Stimulated activated CD4-positive, alpha-beta T cell treated with anti-CD3 and anti-CD28 coated beads, Interleukin-15, amount 100 ng/mL, for 1 hour (primary cell): ENCODE data around the gene SLC12A6.

Source experiments
- DNase-seq, 2 donors: peaks; one replicate each; pipeline ENCODE4 v3.0.0-alpha.2; 2020; ENCODE audit warnings: low read depth in 1 of 2, low spot score in 1 of 2

The SLC12A6 gene

GRCh38 chr15:34264076-34264475, 73.5 kb downstream of the SLC12A6 start:
- DNase-seq, result no peak

- no peak for DNase-seq
Observed at GRCh38 chr15:34262362-34262761, 75.2 kb downstream of the SLC12A6 start.

GRCh38 chr15:34259566-34259965, 78.0 kb downstream of the SLC12A6 start:
- DNase-seq, result no peak

GRCh38 chr15:34258151-34258550, 79.4 kb downstream of the SLC12A6 start:
- no peak for DNase-seq

DNA sequence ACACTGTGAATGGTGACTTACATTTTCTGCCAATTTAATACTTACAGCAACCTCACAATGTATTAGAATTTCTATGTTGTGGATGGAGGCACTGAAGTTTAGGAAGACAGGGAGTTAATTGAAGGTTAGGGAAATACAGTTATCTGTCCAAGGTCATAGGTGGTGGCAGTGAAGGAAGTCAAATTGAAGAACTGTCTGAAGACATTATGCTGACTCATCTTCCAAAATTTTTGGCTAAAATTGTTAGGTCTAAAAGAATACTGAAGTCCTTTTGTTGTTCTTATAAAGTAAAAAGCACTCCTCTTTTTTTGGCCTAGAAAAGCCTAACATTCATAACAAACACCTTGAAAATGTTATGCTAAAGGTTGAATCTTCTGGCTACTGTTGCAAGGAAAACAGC, 85.0 kb downstream of the SLC12A6 start:
- no peak for DNase-seq

DNA sequence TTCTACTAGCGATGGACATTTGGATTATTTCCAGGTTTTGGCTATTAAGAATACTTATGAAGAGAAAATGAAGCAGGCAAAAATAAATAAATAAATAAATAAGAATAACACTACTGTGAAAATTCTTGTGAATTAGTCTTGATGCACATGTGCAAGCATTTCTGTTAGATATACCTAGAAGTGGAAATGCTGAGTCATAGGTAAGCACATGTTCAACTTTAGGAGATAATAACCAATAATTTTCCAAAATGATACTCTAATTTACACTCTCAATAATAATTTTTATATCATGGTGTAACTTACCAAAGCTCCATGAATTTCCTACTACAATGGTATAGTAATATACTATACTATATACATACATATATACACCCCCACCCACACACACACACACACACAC, 89.4 kb downstream of the SLC12A6 start:
- no peak for DNase-seq

DNA sequence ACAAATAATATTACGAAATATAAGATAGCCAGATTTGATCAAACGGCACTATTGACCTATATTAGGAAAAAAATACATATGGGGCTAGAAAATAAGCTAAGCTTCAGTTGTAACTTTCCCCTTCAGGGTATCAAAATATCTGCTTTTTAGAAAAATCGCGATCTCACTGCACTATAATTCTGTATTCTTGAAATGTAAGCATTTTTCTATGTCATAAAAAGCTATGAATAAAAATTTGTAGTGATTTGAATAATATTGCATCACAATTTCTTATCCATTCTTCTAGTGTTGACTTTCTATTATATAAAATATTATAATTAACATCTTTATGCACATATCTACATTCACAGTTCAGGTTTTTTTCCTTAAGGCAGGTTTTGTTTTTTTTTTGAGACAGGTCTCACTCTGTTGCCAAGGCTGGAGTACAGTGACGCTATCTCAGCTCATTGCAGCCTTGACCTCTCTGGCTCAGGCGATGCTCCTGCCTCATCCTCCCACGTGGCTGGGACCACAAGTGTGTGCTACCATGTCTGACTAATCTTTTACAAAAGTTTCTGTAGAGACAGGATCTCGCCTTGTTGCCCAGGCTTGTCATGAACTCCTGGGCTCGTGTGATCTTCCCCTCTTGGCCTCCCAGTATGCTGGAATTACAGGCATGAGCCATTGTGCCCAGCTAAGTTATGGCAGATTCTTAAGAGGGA, 91.2 kb downstream of the SLC12A6 start:
- no peak for DNase-seq

DNA sequence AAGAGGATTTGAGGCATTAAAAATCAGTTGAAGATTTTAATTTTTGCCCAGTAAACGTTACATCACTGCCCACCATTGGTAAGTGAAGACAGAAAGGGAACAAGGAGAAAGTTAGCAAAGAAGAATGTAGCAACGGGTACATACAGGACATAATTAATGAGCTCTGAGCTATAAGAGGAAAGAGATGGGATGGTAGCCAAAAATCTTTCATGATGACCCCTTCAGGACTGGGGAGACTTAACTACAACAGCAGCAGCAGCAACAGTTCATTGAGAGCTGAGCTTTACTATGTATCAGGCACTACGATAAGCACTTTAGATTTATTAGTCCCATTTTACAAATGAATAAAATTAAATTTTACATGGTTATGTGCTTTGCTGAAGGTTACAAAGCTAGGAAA, 94.4 kb downstream of the SLC12A6 start:
- DNase-seq, result no peak

- DNase-seq, result no peak
Observed at GRCh38 chr15:34242331-34242710, 95.3 kb downstream of the SLC12A6 start.

DNA sequence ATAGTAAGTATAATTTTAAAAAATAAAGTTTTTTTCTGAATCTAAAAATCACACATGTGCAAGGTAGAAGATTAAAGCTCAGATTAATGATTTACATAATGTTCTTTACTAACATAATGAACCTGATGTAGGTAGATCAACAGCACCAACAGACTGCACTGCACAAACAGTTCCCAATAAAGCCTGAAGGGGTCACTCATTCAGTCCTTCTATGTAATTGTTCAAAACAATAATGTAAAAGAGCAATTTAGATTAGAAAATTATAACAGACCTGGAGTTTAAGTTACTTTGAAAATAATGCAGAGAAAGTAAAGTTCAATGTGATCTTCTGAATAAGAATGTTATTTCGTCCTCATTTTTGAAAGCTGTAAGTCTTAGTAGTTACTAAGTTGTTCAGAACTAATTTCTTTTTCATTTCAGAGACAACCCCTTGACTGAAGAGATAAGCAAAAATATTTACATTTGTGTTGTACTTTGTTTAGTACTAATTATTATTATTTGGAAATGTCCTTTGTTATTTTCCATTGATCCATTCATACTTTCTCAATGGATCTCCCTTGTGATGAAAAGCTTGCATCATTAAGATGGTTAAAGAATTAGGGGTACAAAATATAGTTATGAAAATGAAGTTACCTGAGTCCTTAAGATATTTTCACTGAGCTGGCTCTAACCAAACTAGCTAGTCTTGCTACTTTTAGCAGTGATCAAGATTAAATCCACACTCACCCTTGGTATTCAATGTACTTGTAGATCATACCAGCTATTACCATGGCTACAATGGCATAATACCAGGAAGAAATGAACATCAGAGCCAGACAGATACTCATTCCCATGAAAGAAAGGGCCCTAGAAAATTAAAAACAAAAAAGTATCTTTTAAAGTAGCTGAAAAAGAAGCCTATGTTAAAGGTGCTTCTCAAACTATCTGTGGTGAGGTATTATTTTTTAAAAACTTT, 95.9 kb downstream of the SLC12A6 start:
- no peak for DNase-seq

GRCh38 chr15:34240537-34240936, 97.0 kb downstream of the SLC12A6 start:
- no peak for DNase-seq

GRCh38 chr15:34239151-34239808, 98.3 kb downstream of the SLC12A6 start:
- no peak for DNase-seq

DNA sequence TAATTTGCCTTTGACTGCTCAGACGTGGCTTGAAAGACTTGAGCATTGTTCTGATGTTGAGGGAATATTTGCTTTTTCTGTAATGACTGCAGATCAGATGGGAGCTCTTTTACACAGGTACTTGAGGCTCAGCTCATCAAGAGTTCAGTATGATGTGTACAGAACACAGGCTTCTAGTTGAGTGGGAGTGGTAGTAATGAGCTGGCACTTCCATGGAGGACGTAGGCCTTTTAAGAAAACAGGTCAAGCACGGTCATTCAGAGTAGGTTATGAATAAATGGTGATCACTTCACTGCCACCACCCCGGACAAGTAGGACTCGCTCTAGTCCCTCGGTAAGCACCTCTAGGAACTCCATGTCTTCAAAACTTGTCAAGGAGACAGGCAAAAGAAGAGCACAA, 104.0 kb downstream of the SLC12A6 start:
- DNase-seq, result no peak

DNA sequence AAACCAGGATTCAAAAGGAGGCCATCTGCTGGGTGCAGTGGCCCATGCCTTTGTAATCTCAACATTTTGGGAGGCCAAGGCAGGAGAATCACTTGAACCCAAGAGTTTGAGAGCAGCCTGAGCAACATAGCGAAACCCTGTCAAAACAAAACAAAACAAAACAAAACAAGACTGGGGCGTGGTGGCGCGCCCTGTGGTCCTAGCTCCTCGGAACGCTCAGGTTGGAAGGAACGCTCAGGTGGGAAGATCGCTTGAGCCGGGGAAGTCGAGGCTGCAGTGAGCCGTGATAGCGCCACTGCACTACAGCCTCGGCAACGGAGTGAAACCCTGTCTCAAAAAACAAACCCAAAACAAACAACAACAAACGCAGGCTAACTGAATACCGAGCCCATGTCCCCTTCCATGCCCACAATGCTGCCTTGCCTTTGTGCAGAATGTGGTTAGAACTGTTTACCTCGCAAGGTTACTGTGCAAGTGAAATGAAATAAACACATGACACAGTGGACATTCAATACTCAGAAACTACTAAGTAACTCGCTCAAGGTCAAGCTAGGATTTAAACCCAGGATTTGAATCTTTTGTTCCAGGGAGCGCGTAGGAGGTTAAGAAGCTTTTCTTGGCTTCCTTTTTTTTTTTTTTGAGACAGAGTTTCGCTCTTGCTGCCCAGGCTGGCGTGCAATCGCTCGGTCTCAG, 113.5 kb downstream of the SLC12A6 start:
- no peak for DNase-seq

DNA sequence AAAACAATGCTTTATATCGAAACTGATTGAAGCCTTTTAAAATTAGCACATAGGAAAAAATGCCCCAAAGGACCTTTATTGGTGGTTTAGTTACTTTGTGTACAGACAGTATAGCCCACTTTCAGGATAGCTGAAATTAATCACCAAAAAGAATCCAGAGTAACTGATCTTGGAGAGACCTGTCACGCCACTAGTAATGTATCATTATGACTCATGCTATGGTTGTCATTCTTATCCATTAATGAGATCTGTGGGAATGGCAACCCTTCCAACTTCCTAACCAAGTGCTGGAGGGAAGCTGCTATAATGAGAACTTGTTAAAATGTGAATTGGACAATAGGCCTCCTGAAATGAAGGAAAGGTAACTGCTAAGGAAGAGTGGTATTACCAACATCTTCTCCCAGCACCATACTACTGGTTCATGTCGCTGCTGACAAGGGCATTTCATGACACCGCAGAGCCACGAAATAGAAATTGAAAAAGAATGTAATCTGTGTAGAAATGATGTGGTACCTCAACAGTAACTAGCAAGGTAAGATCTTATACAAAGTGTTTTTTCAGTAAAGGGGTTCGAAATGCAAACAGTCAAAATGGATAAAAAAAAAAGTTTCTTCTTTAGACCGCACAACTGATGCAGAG, 119.9 kb downstream of the SLC12A6 start:
- no peak for DNase-seq

- no peak for DNase-seq
Observed at GRCh38 chr15:34216527-34217270, 120.9 kb downstream of the SLC12A6 start.

- no peak for DNase-seq
Observed at GRCh38 chr15:34214135-34214534, 123.4 kb downstream of the SLC12A6 start.

DNA sequence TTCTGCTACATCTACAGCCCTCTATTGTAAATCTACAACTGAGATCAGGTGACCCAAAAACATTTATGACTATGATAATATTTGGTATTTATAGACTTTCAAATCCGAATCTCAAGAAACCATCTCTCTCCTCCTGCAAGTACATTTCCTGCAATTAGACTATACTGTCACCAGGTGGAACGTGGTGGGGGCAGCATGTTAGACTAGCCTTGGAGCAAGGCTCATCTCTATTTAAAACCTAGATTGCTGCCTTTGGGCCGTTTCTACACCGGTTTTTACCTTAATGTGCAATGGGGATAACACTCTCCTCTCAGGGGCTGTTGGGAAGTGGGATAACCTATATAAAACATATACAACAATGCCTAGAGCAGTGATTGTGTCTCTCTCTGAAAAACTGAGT, 123.9 kb downstream of the SLC12A6 start:
- no peak for DNase-seq

DNA sequence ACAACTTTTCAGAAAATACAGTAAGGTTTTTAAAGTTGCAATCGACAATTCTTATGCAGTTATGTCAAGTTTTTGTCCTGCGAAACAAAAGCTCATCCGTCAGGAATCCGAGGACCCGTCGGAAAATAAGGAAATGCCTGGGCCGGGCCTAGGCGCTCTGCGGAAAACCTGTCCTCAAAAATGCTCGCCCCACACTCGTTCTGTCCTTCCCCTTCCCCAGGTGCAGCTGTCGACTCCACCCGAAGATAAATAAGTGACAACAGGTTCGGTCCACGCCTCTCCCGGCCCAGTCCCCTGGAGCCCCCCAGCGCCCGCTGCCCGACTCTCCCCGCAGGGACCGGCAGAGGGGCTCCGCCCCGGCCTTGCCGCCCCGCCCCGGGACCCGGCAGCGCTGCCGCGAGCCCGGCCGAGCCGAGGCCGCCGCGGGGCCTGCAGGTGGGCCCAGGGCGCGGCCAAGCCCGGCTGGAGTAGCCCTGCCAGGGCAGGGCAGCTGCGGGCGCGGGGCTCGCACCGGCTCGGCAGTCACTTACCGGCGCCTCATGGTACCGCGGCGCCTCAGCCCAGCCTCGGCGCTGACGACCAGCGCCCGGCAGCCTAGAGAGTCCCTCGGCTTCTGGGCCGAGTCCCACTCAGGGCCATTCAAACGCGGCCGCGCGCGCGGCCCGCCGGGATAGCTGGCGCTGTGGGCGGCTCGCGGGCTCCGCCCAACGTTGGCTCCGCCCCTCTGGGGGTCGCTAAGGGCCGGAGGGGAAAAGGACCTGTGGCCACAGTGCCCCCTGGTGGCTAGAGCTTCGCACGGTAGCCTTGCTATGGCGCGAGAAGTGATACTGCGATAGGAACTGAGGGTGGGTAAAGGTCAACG, 127.9 kb downstream of the SLC12A6 start, which contains the start of gene KATNBL1:
TSS of gene KATNBL1 (minus strand) at position 676 of the 862 bp plus-strand sequence. CDS start 46,420 bp downstream, outside the sequence.
- peak; percentile 90 to 97 for DNase-seq
